DOHH2 (cell line): Measurements from ENCODE around the gene GAK.

Source experiments
- EZH2phosphoT487 ChIP-seq: fragments of 200-600 bp; sonication (generic); IDR thresholded peaks from 2 replicates; pipeline ENCODE4 v1.6.1; 2017; ENCODE audit warnings: borderline replicate concordance, mild to moderate bottlenecking, antibody characterized with exemption, low read length, moderate library complexity, mixed read lengths
- TF ChIP-seq, protein P1 (sequence below): fragments of 200-600 bp; sonication (generic); IDR thresholded peaks from one replicate; pipeline ENCODE4 v1.5.1; 2014; ENCODE audit warnings: antibody characterized with exemption, mild to moderate bottlenecking, low read depth, low read length; ENCODE audit not compliant: poor library complexity, severe bottlenecking

DNA sequence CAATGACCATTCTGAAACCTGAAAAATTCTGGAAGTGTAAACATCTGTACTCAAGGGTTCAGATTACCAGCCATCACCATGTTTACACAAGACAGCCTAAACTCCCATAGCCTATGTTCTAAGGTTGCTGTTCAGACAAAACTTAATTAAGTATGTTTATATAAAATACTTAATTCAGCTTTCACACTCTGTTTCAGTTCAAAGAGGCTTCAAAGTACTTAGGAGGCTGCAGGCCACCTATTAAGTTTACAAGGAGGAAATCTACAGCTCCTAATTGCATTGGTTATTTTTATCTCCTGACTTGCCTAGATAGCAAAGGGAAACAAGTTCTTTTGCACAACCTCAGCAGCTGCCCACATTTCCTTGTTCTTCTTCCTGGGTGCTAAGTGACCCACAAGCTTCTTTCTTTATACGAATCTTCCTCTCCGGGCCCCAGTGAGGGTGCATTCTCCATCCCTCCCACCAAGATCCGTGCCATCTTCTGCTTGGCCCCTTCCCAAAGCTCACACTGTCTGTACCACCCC is 2.0 kb downstream of the GAK start:
- TF ChIP-seq, protein P1, sequence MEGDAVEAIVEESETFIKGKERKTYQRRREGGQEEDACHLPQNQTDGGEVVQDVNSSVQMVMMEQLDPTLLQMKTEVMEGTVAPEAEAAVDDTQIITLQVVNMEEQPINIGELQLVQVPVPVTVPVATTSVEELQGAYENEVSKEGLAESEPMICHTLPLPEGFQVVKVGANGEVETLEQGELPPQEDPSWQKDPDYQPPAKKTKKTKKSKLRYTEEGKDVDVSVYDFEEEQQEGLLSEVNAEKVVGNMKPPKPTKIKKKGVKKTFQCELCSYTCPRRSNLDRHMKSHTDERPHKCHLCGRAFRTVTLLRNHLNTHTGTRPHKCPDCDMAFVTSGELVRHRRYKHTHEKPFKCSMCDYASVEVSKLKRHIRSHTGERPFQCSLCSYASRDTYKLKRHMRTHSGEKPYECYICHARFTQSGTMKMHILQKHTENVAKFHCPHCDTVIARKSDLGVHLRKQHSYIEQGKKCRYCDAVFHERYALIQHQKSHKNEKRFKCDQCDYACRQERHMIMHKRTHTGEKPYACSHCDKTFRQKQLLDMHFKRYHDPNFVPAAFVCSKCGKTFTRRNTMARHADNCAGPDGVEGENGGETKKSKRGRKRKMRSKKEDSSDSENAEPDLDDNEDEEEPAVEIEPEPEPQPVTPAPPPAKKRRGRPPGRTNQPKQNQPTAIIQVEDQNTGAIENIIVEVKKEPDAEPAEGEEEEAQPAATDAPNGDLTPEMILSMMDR: no peak
- no peak for TF ChIP-seq EZH2phosphoT487
